ENCODE measurements around the gene EVPL. TPM values are rescaled to one million over a fixed set of nuclear protein-coding genes. Genes with fewer than 3 reads are reported as not detected.

The EVPL gene
- total and polyA plus RNA-seq, 2 of the 13 experiments (the other 11 are each of a cell fraction or from before 2014, with no cell fraction given), result 2.1 to 8.2 TPM

DNA sequence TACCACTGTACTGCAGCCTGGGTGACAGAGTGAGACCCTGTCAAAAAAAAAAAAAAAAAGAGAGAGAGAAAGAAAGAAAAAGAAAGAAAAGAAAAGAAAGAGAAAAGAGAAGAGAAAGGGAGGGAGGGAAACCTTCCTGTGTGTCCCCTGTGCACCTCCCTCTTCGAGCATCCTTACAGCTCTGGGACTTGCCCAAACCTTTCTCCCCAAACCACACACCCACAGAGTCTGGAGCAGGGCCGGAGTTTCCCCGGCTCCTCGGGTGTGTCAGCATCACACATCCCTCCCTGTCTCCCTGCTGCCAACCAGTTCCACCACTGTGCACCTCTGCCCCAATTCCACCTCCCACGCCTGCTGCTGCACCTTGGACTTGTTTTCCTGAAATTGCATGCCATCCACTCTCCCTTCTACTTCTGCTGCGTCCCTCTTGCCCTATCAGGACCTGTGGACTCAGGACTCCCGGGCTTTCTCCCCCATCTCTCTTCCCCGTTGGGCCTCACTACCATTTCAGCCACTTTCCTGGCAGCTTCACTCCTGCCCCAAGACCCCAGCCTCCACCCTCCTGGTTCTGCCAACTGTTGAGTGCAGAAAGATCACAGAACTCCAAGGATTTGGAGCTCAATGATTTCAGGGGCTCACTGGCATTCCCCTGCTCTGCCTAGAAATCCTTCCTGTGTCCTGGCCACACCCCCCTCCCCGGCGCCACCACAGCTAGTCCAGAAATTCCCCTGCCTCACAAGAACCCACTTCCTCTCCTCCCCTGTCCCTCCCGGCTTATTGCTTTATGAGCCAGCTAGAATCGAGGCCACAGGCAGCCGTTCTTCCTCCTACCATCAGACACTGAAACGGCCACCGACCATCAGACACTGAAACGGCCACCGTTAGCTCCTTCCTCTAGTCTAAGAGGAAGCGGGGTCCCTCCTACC lies 30.2 kb downstream of the EVPL start (continued):
- TF ChIP-seq, protein P1, sequence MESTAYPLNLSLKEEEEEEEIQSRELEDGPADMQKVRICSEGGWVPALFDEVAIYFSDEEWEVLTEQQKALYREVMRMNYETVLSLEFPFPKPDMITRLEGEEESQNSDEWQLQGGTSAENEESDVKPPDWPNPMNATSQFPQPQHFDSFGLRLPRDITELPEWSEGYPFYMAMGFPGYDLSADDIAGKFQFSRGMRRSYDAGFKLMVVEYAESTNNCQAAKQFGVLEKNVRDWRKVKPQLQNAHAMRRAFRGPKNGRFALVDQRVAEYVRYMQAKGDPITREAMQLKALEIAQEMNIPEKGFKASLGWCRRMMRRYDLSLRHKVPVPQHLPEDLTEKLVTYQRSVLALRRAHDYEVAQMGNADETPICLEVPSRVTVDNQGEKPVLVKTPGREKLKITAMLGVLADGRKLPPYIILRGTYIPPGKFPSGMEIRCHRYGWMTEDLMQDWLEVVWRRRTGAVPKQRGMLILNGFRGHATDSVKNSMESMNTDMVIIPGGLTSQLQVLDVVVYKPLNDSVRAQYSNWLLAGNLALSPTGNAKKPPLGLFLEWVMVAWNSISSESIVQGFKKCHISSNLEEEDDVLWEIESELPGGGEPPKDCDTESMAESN (CRISPR knock-in tag; conservative IDR thresholded peaks at IDR 0.05), result no peak
- TF ChIP-seq, protein P2, sequence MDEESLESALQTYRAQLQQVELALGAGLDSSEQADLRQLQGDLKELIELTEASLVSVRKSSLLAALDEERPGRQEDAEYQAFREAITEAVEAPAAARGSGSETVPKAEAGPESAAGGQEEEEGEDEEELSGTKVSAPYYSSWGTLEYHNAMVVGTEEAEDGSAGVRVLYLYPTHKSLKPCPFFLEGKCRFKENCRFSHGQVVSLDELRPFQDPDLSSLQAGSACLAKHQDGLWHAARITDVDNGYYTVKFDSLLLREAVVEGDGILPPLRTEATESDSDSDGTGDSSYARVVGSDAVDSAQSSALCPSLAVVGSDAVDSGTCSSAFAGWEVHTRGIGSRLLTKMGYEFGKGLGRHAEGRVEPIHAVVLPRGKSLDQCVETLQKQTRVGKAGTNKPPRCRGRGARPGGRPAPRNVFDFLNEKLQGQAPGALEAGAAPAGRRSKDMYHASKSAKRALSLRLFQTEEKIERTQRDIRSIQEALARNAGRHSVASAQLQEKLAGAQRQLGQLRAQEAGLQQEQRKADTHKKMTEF (CRISPR knock-in tag; IDR thresholded peaks at IDR 0.05), result peak; percentile 77
- TF ChIP-seq NFYB (CRISPR knock-in tag; IDR thresholded peaks at IDR 0.05) (peak; percentile 50; the same call in 1 of the 2 replicates), ZFP62 (CRISPR knock-in tag; IDR thresholded peaks at IDR 0.05) (0 out of 2 replicates have a peak, but pooled peaks have one; percentile 34), SOX5 (CRISPR knock-in tag; IDR thresholded peaks at IDR 0.05; ENCODE audit: borderline replicate concordance) (peak; percentile 80), ZNF737 (CRISPR knock-in tag; IDR thresholded peaks at IDR 0.05; ENCODE audit: borderline replicate concordance) (no peak), RBFOX2 (IDR thresholded peaks at IDR 0.05; ENCODE audit: low read depth, low read length) (peak; percentile 60), HOXA5 (CRISPR knock-in tag; IDR thresholded peaks at IDR 0.05) (peak; percentile 52; the same call in 1 of the 2 replicates)
- TF ChIP-seq, protein P3, sequence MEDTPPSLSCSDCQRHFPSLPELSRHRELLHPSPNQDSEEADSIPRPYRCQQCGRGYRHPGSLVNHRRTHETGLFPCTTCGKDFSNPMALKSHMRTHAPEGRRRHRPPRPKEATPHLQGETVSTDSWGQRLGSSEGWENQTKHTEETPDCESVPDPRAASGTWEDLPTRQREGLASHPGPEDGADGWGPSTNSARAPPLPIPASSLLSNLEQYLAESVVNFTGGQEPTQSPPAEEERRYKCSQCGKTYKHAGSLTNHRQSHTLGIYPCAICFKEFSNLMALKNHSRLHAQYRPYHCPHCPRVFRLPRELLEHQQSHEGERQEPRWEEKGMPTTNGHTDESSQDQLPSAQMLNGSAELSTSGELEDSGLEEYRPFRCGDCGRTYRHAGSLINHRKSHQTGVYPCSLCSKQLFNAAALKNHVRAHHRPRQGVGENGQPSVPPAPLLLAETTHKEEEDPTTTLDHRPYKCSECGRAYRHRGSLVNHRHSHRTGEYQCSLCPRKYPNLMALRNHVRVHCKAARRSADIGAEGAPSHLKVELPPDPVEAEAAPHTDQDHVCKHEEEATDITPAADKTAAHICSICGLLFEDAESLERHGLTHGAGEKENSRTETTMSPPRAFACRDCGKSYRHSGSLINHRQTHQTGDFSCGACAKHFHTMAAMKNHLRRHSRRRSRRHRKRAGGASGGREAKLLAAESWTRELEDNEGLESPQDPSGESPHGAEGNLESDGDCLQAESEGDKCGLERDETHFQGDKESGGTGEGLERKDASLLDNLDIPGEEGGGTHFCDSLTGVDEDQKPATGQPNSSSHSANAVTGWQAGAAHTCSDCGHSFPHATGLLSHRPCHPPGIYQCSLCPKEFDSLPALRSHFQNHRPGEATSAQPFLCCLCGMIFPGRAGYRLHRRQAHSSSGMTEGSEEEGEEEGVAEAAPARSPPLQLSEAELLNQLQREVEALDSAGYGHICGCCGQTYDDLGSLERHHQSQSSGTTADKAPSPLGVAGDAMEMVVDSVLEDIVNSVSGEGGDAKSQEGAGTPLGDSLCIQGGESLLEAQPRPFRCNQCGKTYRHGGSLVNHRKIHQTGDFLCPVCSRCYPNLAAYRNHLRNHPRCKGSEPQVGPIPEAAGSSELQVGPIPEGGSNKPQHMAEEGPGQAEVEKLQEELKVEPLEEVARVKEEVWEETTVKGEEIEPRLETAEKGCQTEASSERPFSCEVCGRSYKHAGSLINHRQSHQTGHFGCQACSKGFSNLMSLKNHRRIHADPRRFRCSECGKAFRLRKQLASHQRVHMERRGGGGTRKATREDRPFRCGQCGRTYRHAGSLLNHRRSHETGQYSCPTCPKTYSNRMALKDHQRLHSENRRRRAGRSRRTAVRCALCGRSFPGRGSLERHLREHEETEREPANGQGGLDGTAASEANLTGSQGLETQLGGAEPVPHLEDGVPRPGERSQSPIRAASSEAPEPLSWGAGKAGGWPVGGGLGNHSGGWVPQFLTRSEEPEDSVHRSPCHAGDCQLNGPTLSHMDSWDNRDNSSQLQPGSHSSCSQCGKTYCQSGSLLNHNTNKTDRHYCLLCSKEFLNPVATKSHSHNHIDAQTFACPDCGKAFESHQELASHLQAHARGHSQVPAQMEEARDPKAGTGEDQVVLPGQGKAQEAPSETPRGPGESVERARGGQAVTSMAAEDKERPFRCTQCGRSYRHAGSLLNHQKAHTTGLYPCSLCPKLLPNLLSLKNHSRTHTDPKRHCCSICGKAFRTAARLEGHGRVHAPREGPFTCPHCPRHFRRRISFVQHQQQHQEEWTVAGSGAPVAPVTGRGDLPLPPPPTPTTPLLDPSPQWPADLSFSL (CRISPR knock-in tag; IDR thresholded peaks at IDR 0.05), result no peak
- TF ChIP-seq, protein P4, sequence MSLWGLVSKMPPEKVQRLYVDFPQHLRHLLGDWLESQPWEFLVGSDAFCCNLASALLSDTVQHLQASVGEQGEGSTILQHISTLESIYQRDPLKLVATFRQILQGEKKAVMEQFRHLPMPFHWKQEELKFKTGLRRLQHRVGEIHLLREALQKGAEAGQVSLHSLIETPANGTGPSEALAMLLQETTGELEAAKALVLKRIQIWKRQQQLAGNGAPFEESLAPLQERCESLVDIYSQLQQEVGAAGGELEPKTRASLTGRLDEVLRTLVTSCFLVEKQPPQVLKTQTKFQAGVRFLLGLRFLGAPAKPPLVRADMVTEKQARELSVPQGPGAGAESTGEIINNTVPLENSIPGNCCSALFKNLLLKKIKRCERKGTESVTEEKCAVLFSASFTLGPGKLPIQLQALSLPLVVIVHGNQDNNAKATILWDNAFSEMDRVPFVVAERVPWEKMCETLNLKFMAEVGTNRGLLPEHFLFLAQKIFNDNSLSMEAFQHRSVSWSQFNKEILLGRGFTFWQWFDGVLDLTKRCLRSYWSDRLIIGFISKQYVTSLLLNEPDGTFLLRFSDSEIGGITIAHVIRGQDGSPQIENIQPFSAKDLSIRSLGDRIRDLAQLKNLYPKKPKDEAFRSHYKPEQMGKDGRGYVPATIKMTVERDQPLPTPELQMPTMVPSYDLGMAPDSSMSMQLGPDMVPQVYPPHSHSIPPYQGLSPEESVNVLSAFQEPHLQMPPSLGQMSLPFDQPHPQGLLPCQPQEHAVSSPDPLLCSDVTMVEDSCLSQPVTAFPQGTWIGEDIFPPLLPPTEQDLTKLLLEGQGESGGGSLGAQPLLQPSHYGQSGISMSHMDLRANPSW (CRISPR knock-in tag; IDR thresholded peaks at IDR 0.05; ENCODE audit: borderline replicate concordance), result no peak
- TF ChIP-seq, protein P5, sequence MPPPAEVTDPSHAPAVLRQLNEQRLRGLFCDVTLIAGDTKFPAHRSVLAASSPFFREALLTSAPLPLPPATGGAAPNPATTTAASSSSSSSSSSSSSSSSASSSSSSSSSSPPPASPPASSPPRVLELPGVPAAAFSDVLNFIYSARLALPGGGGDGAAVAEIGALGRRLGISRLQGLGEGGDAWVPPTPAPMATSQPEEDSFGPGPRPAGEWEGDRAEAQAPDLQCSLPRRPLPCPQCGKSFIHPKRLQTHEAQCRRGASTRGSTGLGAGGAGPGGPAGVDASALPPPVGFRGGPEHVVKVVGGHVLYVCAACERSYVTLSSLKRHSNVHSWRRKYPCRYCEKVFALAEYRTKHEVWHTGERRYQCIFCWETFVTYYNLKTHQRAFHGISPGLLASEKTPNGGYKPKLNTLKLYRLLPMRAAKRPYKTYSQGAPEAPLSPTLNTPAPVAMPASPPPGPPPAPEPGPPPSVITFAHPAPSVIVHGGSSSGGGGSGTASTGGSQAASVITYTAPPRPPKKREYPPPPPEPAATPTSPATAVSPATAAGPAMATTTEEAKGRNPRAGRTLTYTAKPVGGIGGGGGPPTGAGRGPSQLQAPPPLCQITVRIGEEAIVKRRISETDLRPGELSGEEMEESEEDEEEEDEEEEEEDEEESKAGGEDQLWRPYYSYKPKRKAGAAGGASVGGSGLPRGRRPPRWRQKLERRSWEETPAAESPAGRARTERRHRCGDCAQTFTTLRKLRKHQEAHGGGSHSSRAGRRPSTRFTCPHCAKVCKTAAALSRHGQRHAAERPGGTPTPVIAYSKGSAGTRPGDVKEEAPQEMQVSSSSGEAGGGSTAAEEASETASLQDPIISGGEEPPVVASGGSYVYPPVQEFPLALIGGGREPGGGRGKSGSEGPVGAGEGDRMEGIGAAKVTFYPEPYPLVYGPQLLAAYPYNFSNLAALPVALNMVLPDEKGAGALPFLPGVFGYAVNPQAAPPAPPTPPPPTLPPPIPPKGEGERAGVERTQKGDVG (CRISPR knock-in tag; IDR thresholded peaks at IDR 0.05; ENCODE audit: borderline replicate concordance), result peak; percentile 78; the same call in 1 of the 2 replicates

Measured in HepG2 (cell line).